ENCODE measurements around the gene PRL. TPM values are rescaled to one million over a fixed set of nuclear protein-coding genes. Genes with fewer than 3 reads are reported as not detected.

PRL gene
- under 1 TPM in 1 of 2 donors, not detected in 1; 0.18 TPM for total RNA-seq
- under 1 TPM in 1 of 2 donors, not detected in 1; 0.17 TPM for polyA plus RNA-seq
- long read RNA-seq, donor 1 = 0 reads
- long read RNA-seq, donor 2 = 0 reads
- long read RNA-seq, donor 3 = 0 reads
- long read RNA-seq, donor 4 = 0 reads
- long read RNA-seq, donor 5 = 0 reads

GRCh38 chr6:22296936-22297335 is at the start of gene PRL:
TSS of gene PRL (minus strand) at chr6:22297036. CDS start at chr6:22296982, 54 bp downstream.
- peaks cover 0 to 6% (median 0%) of the 10 kb centered on the region in 5 donors for H3K4me1 ChIP-seq (ENCODE audit: control insufficient read depth in 5 of 5, insufficient read depth in 5 of 5, low read length in 5 of 5)
- 89 to 93% methylated on average over 6 of the region's 6 CpGs for WGBS, 2 donors
- no peaks in the 10 kb centered on the region for H3K36me3 ChIP-seq (ENCODE audit: control insufficient read depth in 4 of 4, insufficient read depth in 4 of 4, low read length in 4 of 4)
- ATAC-seq (ENCODE audit: insufficient read depth, low FRiP score) (no peak), DNase-seq (no peak)
- no peak within 1 kb of the TSS for H3K4me3 ChIP-seq
- no peak for TF ChIP-seq CTCF (IDR thresholded peaks at IDR 0.05; ENCODE audit: control extremely low read depth, extremely low read depth)
- no peaks in the 10 kb centered on the region for H3K27me3 ChIP-seq (ENCODE audit: control insufficient read depth in 3 of 3, insufficient read depth in 3 of 3, low read length in 2 of 3)
- no peak within 1 kb of the TSS for H3K27ac ChIP-seq (ENCODE audit: low read depth in 1 of 2, low read length in 1 of 2)
- no peaks in the 10 kb centered on the region for H3K9me3 ChIP-seq (ENCODE audit: control insufficient read depth in 4 of 4, insufficient read depth in 3 of 4, low read length in 3 of 4)
- H3K9ac ChIP-seq (ENCODE audit: insufficient read depth in 1 of 2, low read length in 2 of 2) = no peak within 1 kb of the TSS

GRCh38 chr6:22343864-22344263 is 47.0 kb upstream of the PRL start:
- Histone ChIP-seq H3K27me3 (ENCODE audit: control insufficient read depth in 3 of 3, insufficient read depth in 3 of 3, low read length in 2 of 3) (no peaks in the 10 kb centered on the region), H3K36me3 (ENCODE audit: control insufficient read depth in 4 of 4, insufficient read depth in 4 of 4, low read length in 4 of 4) (no peaks in the 10 kb centered on the region), H3K4me1 (ENCODE audit: control insufficient read depth in 5 of 5, insufficient read depth in 5 of 5, low read length in 5 of 5) (no peaks in the 10 kb centered on the region), H3K9me3 (ENCODE audit: control insufficient read depth in 4 of 4, insufficient read depth in 3 of 4, low read length in 3 of 4) (peaks cover 0 to 3% (median 0%) of the 10 kb centered on the region in 4 donors), H3K9ac (ENCODE audit: insufficient read depth in 1 of 2, low read length in 2 of 2) (no peak overlapping the region), H3K27ac (ENCODE audit: low read depth in 1 of 2, low read length in 1 of 2) (no peak overlapping the region), H3K4me3 (no peak overlapping the region)
- no peak for TF ChIP-seq CTCF (IDR thresholded peaks at IDR 0.05; ENCODE audit: control extremely low read depth, extremely low read depth)
- WGBS, 2 donors = 94 to 95% methylated on average over 2 of the region's 2 CpGs
- ATAC-seq (ENCODE audit: insufficient read depth, low FRiP score) (no peak), DNase-seq (no peak)

GRCh38 chr6:22334778-22335177 is 37.9 kb upstream of the PRL start:
- Histone ChIP-seq H3K9me3 (ENCODE audit: control insufficient read depth in 4 of 4, insufficient read depth in 3 of 4, low read length in 3 of 4) (no peaks in the 10 kb centered on the region), H3K27ac (ENCODE audit: low read depth in 1 of 2, low read length in 1 of 2) (no peak overlapping the region), H3K4me3 (no peak overlapping the region), H3K27me3 (ENCODE audit: control insufficient read depth in 3 of 3, insufficient read depth in 3 of 3, low read length in 2 of 3) (no peaks in the 10 kb centered on the region), H3K9ac (ENCODE audit: insufficient read depth in 1 of 2, low read length in 2 of 2) (no peak overlapping the region), H3K4me1 (ENCODE audit: control insufficient read depth in 5 of 5, insufficient read depth in 5 of 5, low read length in 5 of 5) (peaks cover 0 to 2% (median 0%) of the 10 kb centered on the region in 5 donors), H3K36me3 (ENCODE audit: control insufficient read depth in 4 of 4, insufficient read depth in 4 of 4, low read length in 4 of 4) (no peaks in the 10 kb centered on the region)
- TF ChIP-seq CTCF (IDR thresholded peaks at IDR 0.05; ENCODE audit: control extremely low read depth, extremely low read depth) = no peak
- DNase-seq (no peak), ATAC-seq (ENCODE audit: insufficient read depth, low FRiP score) (no peak)
- WGBS, 2 donors = 56 to 69% methylated on average over 2 of the region's 2 CpGs

- no peak overlapping the region for H3K9ac ChIP-seq (ENCODE audit: insufficient read depth in 1 of 2, low read length in 2 of 2)
- no peak overlapping the region for H3K27ac ChIP-seq (ENCODE audit: low read depth in 1 of 2, low read length in 1 of 2)
- H3K27me3 ChIP-seq (ENCODE audit: control insufficient read depth in 3 of 3, insufficient read depth in 3 of 3, low read length in 2 of 3) = no peaks in the 10 kb centered on the region
- no peak for ATAC-seq (ENCODE audit: insufficient read depth, low FRiP score)
- TF ChIP-seq CTCF (IDR thresholded peaks at IDR 0.05; ENCODE audit: control extremely low read depth, extremely low read depth) = no peak
- DNase-seq = no peak
- H3K9me3 ChIP-seq (ENCODE audit: control insufficient read depth in 4 of 4, insufficient read depth in 3 of 4, low read length in 3 of 4) = no peaks in the 10 kb centered on the region
- H3K4me1 ChIP-seq (ENCODE audit: control insufficient read depth in 5 of 5, insufficient read depth in 5 of 5, low read length in 5 of 5) = peaks cover 0 to 2% (median 0%) of the 10 kb centered on the region in 5 donors
- no peaks in the 10 kb centered on the region for H3K36me3 ChIP-seq (ENCODE audit: control insufficient read depth in 4 of 4, insufficient read depth in 4 of 4, low read length in 4 of 4)
- H3K4me3 ChIP-seq = no peak overlapping the region
These were observed 37.0 kb upstream of the PRL start for GRCh38 chr6:22333802-22334201.
